Chondrocyte (in vitro differentiated cells): ENCODE data around the gene HES1. TPM values are rescaled to one million over a fixed set of nuclear protein-coding genes. Genes with fewer than 3 reads are reported as not detected.

Experiments used
- DNase-seq: peaks from one replicate; pipeline ENCODE4 v3.0.0; 2021; ENCODE audit warnings: mixed read lengths, low spot score
- H3K27ac Mint-ChIP-seq: one replicate; pipeline ENCODE4 v1.8.0; 2021; ENCODE audit warnings: mild to moderate bottlenecking, moderate library complexity, mixed read lengths; ENCODE audit not compliant: unreplicated experiment
- H3K27me3 Mint-ChIP-seq: 2 replicates; pipeline ENCODE4 v1.8.0; 2021; ENCODE audit warnings: low read depth, mixed read lengths
- H3K36me3 Mint-ChIP-seq: 2 replicates; pipeline ENCODE4 v1.8.0; 2021; ENCODE audit warnings: low read depth, mixed read lengths
- H3K4me1 Mint-ChIP-seq: 2 replicates; pipeline ENCODE4 v1.8.0; 2021; ENCODE audit warnings: low read depth, mild to moderate bottlenecking, mixed read lengths
- H3K4me3 Mint-ChIP-seq: one replicate; pipeline ENCODE4 v1.8.0; 2021; ENCODE audit warnings: mild to moderate bottlenecking, moderate library complexity, mixed read lengths; ENCODE audit not compliant: unreplicated experiment
- H3K9me3 Mint-ChIP-seq: 2 replicates; pipeline ENCODE4 v1.8.0; 2021; ENCODE audit warnings: low read depth, mixed read lengths
- CTCF ChIP-seq: fragments of 200-600 bp; sonication (generic); IDR thresholded peaks from 2 replicates; pipeline ENCODE4 v1.5.0; 2021; ENCODE audit warnings: antibody characterized with exemption, mild to moderate bottlenecking, moderate library complexity
- total RNA-seq: library from RNA; stranded (reverse); gene quantifications from 3 replicates; pipeline ENCODE4 v1.2.1, GENCODE V29; 2021

The HES1 gene
- total RNA-seq, 1 donor from 2014 or later, result 31.2 TPM

- Mint-ChIP-seq H3K27ac (no peak overlapping the region), H3K9me3 (no peaks in the 10 kb centered on the region), H3K4me1 (peaks cover 20% of the 10 kb centered on the region), H3K36me3 (no peaks in the 10 kb centered on the region), H3K4me3 (no peak overlapping the region), H3K27me3 (peaks cover 71% of the 10 kb centered on the region)
- DNase-seq, result no peak
- no peak for TF ChIP-seq CTCF
These were observed 25.4 kb downstream of the HES1 start for GRCh38 chr3:194161131-194162045.

- Mint-ChIP-seq H3K4me1 (peaks cover 26% of the 10 kb centered on the region), H3K36me3 (no peaks in the 10 kb centered on the region), H3K4me3 (no peak overlapping the region), H3K27me3 (peaks cover 73% of the 10 kb centered on the region), H3K27ac (no peak overlapping the region), H3K9me3 (no peaks in the 10 kb centered on the region)
- no peak for DNase-seq
- TF ChIP-seq CTCF, result no peak
These were observed 26.2 kb downstream of the HES1 start for GRCh38 chr3:194162070-194162678.

- Mint-ChIP-seq H3K36me3 (no peaks in the 10 kb centered on the region), H3K4me1 (peaks cover 26% of the 10 kb centered on the region), H3K4me3 (no peak overlapping the region), H3K9me3 (no peaks in the 10 kb centered on the region), H3K27ac (no peak overlapping the region), H3K27me3 (peaks cover 75% of the 10 kb centered on the region)
- TF ChIP-seq CTCF, result no peak
- DNase-seq, result no peak
These were observed 27.1 kb downstream of the HES1 start for GRCh38 chr3:194162817-194163584.

GRCh38 chr3:194163697-194164096 is 27.7 kb downstream of the HES1 start:
- H3K27ac Mint-ChIP-seq, result no peak overlapping the region
- peaks cover 26% of the 10 kb centered on the region for H3K4me1 Mint-ChIP-seq
- no peaks in the 10 kb centered on the region for H3K36me3 Mint-ChIP-seq
- H3K4me3 Mint-ChIP-seq, result no peak overlapping the region
- H3K27me3 Mint-ChIP-seq, result peaks cover 75% of the 10 kb centered on the region
- DNase-seq, result no peak
- no peak for TF ChIP-seq CTCF
- no peaks in the 10 kb centered on the region for H3K9me3 Mint-ChIP-seq

- Mint-ChIP-seq H3K4me1 (peaks cover 26% of the 10 kb centered on the region), H3K27me3 (peaks cover 85% of the 10 kb centered on the region), H3K4me3 (no peak overlapping the region), H3K27ac (no peak overlapping the region), H3K36me3 (no peaks in the 10 kb centered on the region), H3K9me3 (no peaks in the 10 kb centered on the region)
- DNase-seq, result no peak
- no peak for TF ChIP-seq CTCF
These were observed 28.9 kb downstream of the HES1 start for GRCh38 chr3:194164861-194165260.
